ENCODE measurements around the gene FNDC5. TPM values are rescaled to one million over a fixed set of nuclear protein-coding genes. Genes with fewer than 3 reads are reported as not detected.

FNDC5 gene
- total and polyA plus RNA-seq, 2 experiments from 2014 or later: 1.0 to 1.7 TPM

- no peaks in the 10 kb centered on the region for H3K9me3 Mint-ChIP-seq
- Histone ChIP-seq H3K4me2 (no peak overlapping the region), H2AFZ (no peak overlapping the region), H3K79me2 (replicated peaks; ENCODE audit: insufficient read depth) (no peaks in the 10 kb centered on the region), H3F3A (replicated peaks; ENCODE audit: low read depth) (no peaks in the 10 kb centered on the region), H3K4me1 (ENCODE audit: insufficient read depth) (no peaks in the 10 kb centered on the region), H3K27me3 (ENCODE audit: insufficient read depth) (peaks cover 12% of the 10 kb centered on the region), H3K4me3 (no peak overlapping the region), H4K20me1 (replicated peaks; ENCODE audit: insufficient read depth) (no peaks in the 10 kb centered on the region), H3K36me3 (ENCODE audit: insufficient read depth) (no peaks in the 10 kb centered on the region), H3K9me2 (ENCODE audit: insufficient read depth) (no peaks in the 10 kb centered on the region), H3K27ac (ENCODE audit: low read depth) (no peak overlapping the region)
- H3K36me3 Mint-ChIP-seq (ENCODE audit: low read depth): no peaks in the 10 kb centered on the region
- H3K27ac Mint-ChIP-seq: no peak overlapping the region
- no peaks in the 10 kb centered on the region for H3K4me1 Mint-ChIP-seq
- peaks cover 13% of the 10 kb centered on the region for H3K27me3 Mint-ChIP-seq (ENCODE audit: insufficient read depth, low read depth, poor library complexity)
- TF ChIP-seq ZNF462 (CRISPR knock-in tag; IDR thresholded peaks at IDR 0.05) (no peak), EZH2phosphoT487 (IDR thresholded peaks at IDR 0.05; ENCODE audit: unreplicated experiment) (no peak), STAT1 (IDR thresholded peaks at IDR 0.05; ENCODE audit: unreplicated experiment) (no peak), REST (IDR thresholded peaks at IDR 0.05; ENCODE audit: unreplicated experiment) (no peak), EZH2 (IDR thresholded peaks at IDR 0.05; ENCODE audit: low read depth, unreplicated experiment) (no peak), ETS1 (IDR thresholded peaks at IDR 0.05) (no peak), CTCF (conservative IDR thresholded peaks at IDR 0.05; ENCODE audit: low read depth in 2 of 2) (no peak), CREB1 (CRISPR knock-in tag; IDR thresholded peaks at IDR 0.05; ENCODE audit: low read depth) (no peak), POLR2AphosphoS5 (IDR thresholded peaks at IDR 0.05; ENCODE audit: low read depth) (no peak), ZNF114 (CRISPR knock-in tag; IDR thresholded peaks at IDR 0.05) (no peak), JUNB (IDR thresholded peaks at IDR 0.05; ENCODE audit: unreplicated experiment) (no peak), NANOG (IDR thresholded peaks at IDR 0.05; ENCODE audit: borderline replicate concordance) (no peak), ZNF331 (CRISPR knock-in tag; IDR thresholded peaks at IDR 0.05; ENCODE audit: low read depth) (no peak)
- ATAC-seq (peak; percentile 45; the same call in 2 of the 3 replicates), DNase-seq (ENCODE audit: low spot score) (no peak)
- H3K4me3 Mint-ChIP-seq: no peak overlapping the region
These were observed 47.5 kb upstream of the FNDC5 start for GRCh38 chr1:32918179-32918578.

Data from GM23338 (cell line).